Measurements from ENCODE around the gene NRIP1.

DNA sequence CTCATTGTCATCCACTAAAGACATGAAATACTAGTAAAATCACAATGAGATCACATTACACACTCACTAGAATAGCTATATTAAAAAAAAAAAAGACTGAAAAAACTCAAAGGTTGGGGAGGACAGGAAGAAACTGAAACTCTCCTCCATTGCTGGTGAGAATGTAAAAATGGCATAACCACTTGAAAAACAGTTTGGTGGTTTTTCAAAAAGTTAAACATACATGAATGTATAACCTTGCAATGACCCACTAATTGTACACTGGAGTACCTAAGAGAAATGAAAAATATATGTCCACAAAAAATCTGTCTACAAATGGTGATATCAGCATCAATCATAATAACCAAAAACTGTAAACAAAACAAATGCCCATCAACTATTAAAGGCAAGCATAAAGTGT lies 44.0 kb downstream of the NRIP1 start:
- TF ChIP-seq, protein P1, sequence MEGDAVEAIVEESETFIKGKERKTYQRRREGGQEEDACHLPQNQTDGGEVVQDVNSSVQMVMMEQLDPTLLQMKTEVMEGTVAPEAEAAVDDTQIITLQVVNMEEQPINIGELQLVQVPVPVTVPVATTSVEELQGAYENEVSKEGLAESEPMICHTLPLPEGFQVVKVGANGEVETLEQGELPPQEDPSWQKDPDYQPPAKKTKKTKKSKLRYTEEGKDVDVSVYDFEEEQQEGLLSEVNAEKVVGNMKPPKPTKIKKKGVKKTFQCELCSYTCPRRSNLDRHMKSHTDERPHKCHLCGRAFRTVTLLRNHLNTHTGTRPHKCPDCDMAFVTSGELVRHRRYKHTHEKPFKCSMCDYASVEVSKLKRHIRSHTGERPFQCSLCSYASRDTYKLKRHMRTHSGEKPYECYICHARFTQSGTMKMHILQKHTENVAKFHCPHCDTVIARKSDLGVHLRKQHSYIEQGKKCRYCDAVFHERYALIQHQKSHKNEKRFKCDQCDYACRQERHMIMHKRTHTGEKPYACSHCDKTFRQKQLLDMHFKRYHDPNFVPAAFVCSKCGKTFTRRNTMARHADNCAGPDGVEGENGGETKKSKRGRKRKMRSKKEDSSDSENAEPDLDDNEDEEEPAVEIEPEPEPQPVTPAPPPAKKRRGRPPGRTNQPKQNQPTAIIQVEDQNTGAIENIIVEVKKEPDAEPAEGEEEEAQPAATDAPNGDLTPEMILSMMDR (IDR thresholded peaks at IDR 0.05) = no peak
- no peak for TF ChIP-seq POLR2A (IDR thresholded peaks at IDR 0.05)
- TF ChIP-seq POLR2AphosphoS5 (IDR thresholded peaks at IDR 0.05) = no peak
